ENCODE measurements around the gene TBC1D22A. TPM values are rescaled to one million over a fixed set of nuclear protein-coding genes. Genes with fewer than 3 reads are reported as not detected.

Gene TBC1D22A
- total and polyA plus RNA-seq, 2 experiments from 2014 or later: 9.6 to 13.3 TPM

DNA sequence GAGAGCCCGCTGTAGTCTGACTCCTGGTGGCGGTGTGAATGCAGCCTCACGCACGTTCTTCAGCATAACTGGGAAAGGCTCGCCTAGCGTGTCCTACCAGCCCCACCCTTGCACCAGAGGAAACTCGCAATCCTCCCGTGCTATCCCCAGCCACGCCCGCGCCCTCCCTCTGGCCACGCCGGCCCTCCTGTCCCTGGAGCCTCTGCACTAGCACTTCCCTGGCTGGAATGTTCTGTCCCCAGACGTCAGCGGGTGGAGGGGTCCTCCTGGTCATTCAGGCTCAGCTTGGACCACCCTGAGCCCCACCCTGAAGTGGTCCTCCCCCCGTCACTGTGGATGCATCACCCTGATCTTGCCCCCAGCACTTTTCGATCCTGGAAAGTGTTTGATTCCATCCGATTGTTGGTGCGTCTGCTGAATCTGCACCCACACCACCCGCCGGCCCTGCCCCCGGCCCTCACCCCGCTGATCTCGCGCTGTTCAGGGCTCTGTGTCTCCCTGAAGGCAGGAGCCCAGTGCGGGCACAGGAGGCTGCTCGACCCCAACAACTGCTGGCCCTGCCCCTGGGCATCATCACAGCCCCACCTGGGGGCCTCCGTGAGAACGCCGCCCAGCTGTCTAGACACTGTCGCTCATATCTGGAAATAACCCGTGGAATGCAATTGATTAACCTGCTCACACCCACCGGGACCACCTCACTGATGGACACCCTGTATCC, 437.0 kb downstream of the TBC1D22A start (continued):
- TF ChIP-seq REST (IDR thresholded peaks at IDR 0.05; ENCODE audit: unreplicated experiment) (no peak), NANOG (IDR thresholded peaks at IDR 0.05; ENCODE audit: borderline replicate concordance) (no peak), STAT1 (IDR thresholded peaks at IDR 0.05; ENCODE audit: unreplicated experiment) (no peak), EZH2phosphoT487 (IDR thresholded peaks at IDR 0.05; ENCODE audit: unreplicated experiment) (no peak), CTCF (conservative IDR thresholded peaks at IDR 0.05; ENCODE audit: low read depth in 2 of 2) (no peak)

- Histone ChIP-seq H3K27ac (ENCODE audit: low read depth) (no peak overlapping the region), H3K4me1 (ENCODE audit: insufficient read depth) (no peaks in the 10 kb centered on the region), H3K4me2 (no peak overlapping the region), H3K27me3 (ENCODE audit: insufficient read depth) (no peaks in the 10 kb centered on the region), H3F3A (replicated peaks; ENCODE audit: low read depth) (no peaks in the 10 kb centered on the region), H2AFZ (no peak overlapping the region), H3K36me3 (ENCODE audit: insufficient read depth) (no peaks in the 10 kb centered on the region), H4K20me1 (replicated peaks; ENCODE audit: insufficient read depth) (no peaks in the 10 kb centered on the region), H3K79me2 (replicated peaks; ENCODE audit: insufficient read depth) (no peaks in the 10 kb centered on the region), H3K9me2 (ENCODE audit: insufficient read depth) (no peaks in the 10 kb centered on the region), H3K4me3 (no peak overlapping the region)
- no peaks in the 10 kb centered on the region for H3K4me1 Mint-ChIP-seq
- peaks cover 29% of the 10 kb centered on the region for H3K36me3 Mint-ChIP-seq (ENCODE audit: low read depth)
- H3K27ac Mint-ChIP-seq: no peak overlapping the region
- peaks cover 84% of the 10 kb centered on the region for H3K9me3 Mint-ChIP-seq
- H3K27me3 Mint-ChIP-seq (ENCODE audit: insufficient read depth, low read depth, poor library complexity): peaks cover 6% of the 10 kb centered on the region
- no peak for ATAC-seq
- H3K4me3 Mint-ChIP-seq: no peak overlapping the region
- no peak for DNase-seq (ENCODE audit: low spot score)
- TF ChIP-seq ZNF114 (CRISPR knock-in tag; IDR thresholded peaks at IDR 0.05): no peak
Measured at GRCh38 chr22:47199979-47200272, 437.5 kb downstream of the TBC1D22A start.

DNA sequence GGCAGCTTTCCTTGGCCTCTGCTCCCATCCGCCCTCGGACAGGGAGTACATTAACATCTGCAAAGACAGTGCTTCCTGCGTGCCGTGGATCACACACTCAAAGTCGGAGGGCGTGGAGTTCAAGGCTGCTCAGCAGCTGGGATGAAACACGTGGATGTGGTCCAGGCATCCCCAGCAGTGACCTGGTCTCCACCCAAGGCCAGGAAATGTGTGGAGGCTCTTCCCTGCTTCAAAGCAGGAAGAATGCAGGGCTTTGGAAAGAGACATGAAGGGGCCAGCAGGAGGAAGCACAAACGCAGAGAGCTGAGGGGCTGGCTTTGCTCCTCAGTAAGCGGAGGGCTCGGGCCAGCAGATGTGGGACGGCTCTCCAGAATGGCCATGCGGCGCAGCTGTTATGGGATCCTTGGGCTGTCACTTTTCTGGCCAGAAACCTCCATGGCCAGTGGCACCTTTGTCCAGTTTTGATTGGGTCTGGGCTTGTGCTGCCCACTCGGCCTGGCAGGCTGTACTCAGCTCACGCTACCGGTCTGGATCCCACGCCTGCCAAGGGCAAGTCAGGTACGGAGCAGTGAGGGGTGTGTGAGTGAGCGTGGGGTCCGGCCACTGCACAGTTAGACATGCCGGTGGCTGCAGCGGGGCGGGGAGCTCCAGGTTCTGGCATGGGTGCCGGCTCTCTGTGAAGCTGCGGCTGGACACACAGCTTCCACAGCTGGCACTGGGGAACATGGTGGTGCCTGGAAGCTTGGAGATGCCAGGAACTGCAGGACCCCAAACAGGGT, 438.0 kb downstream of the TBC1D22A start:
- H3K27ac ChIP-seq (ENCODE audit: low read depth): no peak overlapping the region
- Mint-ChIP-seq H3K27me3 (ENCODE audit: insufficient read depth, low read depth, poor library complexity) (peaks cover 6% of the 10 kb centered on the region), H3K27ac (no peak overlapping the region), H3K4me1 (no peaks in the 10 kb centered on the region), H3K4me3 (no peak overlapping the region), H3K36me3 (ENCODE audit: low read depth) (peaks cover 29% of the 10 kb centered on the region), H3K9me3 (peaks cover 84% of the 10 kb centered on the region)
- no peaks in the 10 kb centered on the region for H3K79me2 ChIP-seq (replicated peaks; ENCODE audit: insufficient read depth)
- no peak overlapping the region for H3K4me2 ChIP-seq
- H2AFZ ChIP-seq: no peak overlapping the region
- no peaks in the 10 kb centered on the region for H3K9me2 ChIP-seq (ENCODE audit: insufficient read depth)
- H3K4me3 ChIP-seq: no peak overlapping the region
- no peak for DNase-seq (ENCODE audit: low spot score)
- TF ChIP-seq ETS1 (IDR thresholded peaks at IDR 0.05): no peak
- TF ChIP-seq STAT1 (IDR thresholded peaks at IDR 0.05; ENCODE audit: unreplicated experiment): no peak
- TF ChIP-seq NANOG (IDR thresholded peaks at IDR 0.05; ENCODE audit: borderline replicate concordance): no peak
- no peak for TF ChIP-seq CTCF (conservative IDR thresholded peaks at IDR 0.05; ENCODE audit: low read depth in 2 of 2)
- no peaks in the 10 kb centered on the region for H3K4me1 ChIP-seq (ENCODE audit: insufficient read depth)
- H3K27me3 ChIP-seq (ENCODE audit: insufficient read depth): no peaks in the 10 kb centered on the region
- H3F3A ChIP-seq (replicated peaks; ENCODE audit: low read depth): no peaks in the 10 kb centered on the region
- H4K20me1 ChIP-seq (replicated peaks; ENCODE audit: insufficient read depth): no peaks in the 10 kb centered on the region
- no peaks in the 10 kb centered on the region for H3K36me3 ChIP-seq (ENCODE audit: insufficient read depth)
- no peak for ATAC-seq
